Measurements from ENCODE around the gene MXRA5.

Gene MXRA5

GRCh38 chrX:3326681-3327080, 19.8 kb downstream of the MXRA5 start:
- no peak overlapping the region for H3K4me3 ChIP-seq (ENCODE audit: low read depth, low read length)
- no peak for TF ChIP-seq CTCF (IDR thresholded peaks at IDR 0.05; ENCODE audit: low read depth, low read length)

- no peak overlapping the region for H3K4me3 ChIP-seq (ENCODE audit: low read depth, low read length)
- TF ChIP-seq CTCF (IDR thresholded peaks at IDR 0.05; ENCODE audit: low read depth, low read length): no peak
These were observed 25.9 kb downstream of the MXRA5 start for GRCh38 chrX:3320471-3321046.

GRCh38 chrX:3317191-3317718, 29.2 kb downstream of the MXRA5 start:
- no peak for TF ChIP-seq CTCF (IDR thresholded peaks at IDR 0.05; ENCODE audit: low read depth, low read length)
- no peak overlapping the region for H3K4me3 ChIP-seq (ENCODE audit: low read depth, low read length)

GRCh38 chrX:3312109-3312508, 34.3 kb downstream of the MXRA5 start:
- no peak overlapping the region for H3K4me3 ChIP-seq (ENCODE audit: low read depth, low read length)
- TF ChIP-seq CTCF (IDR thresholded peaks at IDR 0.05; ENCODE audit: low read depth, low read length): no peak

- no peak for TF ChIP-seq CTCF (IDR thresholded peaks at IDR 0.05; ENCODE audit: low read depth, low read length)
- no peak overlapping the region for H3K4me3 ChIP-seq (ENCODE audit: low read depth, low read length)
These were observed 38.6 kb downstream of the MXRA5 start for GRCh38 chrX:3307881-3308280.

GRCh38 chrX:3299636-3300035, 46.8 kb downstream of the MXRA5 start:
- no peak overlapping the region for H3K4me3 ChIP-seq (ENCODE audit: low read depth, low read length)
- no peak for TF ChIP-seq CTCF (IDR thresholded peaks at IDR 0.05; ENCODE audit: low read depth, low read length)

GRCh38 chrX:3295731-3296130, 50.7 kb downstream of the MXRA5 start:
- H3K4me3 ChIP-seq (ENCODE audit: low read depth, low read length): no peak overlapping the region
- TF ChIP-seq CTCF (IDR thresholded peaks at IDR 0.05; ENCODE audit: low read depth, low read length): no peak
